Activated CD4-positive, alpha-beta T cell treated with anti-CD3 and anti-CD28 coated beads, Interleukin-2, amount 50 U/mL, for 16 hours (primary cell): ENCODE data around the gene TMA16.

ENCODE experiments used
- DNase-seq: peaks from one replicate; pipeline ENCODE4 v3.0.0-alpha.2; 2020

Gene TMA16

DNA sequence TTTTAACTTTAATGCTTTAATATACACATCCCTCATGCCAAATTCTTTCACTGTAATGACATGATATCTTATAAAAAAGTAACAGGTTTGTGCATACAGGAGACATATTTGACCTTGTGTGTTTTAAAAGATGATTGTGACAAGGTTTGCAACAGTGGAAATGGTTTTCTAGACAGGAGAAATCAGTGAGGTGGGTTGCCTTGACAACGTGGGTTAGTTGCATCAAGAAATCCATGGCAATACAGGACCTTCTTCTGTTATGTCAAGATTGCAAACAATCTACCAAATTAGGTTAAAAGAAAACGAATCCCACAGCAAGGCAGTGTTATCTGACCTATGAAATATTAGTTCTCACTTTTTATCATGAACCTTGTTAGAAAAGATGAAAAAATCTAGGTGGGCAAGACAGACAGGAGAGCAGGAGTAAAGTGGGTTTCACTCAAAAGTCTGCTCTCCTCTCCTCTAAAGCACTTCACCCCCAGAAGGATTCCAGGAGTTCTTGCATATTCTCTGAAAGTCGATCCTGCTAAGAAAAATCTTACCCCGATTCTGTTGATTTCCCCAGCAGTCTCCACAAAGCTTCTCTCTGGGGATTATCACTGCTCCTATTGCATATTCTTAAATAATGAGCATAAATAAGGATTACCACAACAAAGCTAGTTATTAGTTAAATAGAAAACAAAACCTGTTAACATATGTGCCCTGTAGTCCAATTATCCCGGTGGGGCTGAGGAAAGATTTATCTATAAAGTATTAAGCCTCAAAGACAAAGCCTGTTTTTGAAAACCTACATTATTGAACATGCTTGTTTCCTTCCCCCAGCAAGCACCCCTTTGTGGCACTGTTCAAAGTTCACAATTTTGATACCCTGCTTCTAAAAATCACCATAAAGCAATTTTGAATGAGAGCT lies 71.0 kb downstream of the TMA16 start:
- DNase-seq, result no peak

DNA sequence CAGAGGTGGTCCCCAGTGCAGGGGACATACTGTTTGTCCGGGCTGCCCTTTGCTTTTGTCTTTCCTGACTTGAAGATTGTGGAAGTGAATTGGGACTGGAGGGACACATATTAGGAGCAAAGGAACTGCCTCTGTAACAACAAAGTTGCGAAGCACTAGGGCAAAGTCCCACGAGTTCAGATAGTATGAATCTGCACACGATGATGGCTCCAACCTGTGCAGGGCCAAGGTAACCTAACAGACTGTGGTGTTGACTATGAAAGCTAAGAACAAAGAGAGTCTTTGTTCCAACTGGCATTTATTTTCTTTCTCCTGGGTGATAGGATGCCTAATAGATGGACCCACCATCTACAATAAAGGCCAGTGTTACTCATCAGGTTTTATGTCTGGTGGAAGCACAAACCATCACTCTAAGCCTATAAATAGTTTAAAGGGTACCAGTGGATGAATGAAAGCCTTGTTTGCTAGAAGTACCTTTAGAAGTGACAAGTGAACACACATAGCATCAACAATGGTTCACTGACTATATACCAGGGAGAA lies 71.8 kb downstream of the TMA16 start:
- DNase-seq, result no peak

- DNase-seq, result no peak
These were observed 74.4 kb downstream of the TMA16 start for GRCh38 chr4:163568843-163569242.
